DND-41 (cell line): Measurements from ENCODE around the gene OR5AU1.

Experiments used
- ATAC-seq: fragments of 200-7000 bp; cut with Tn5 transposase; 3 replicates; pipeline ENCODE4 v1.9.1; 2021; ENCODE audit warnings: low read depth; ENCODE audit not compliant: insufficient read depth
- DNase-seq: peaks from one replicate; pipeline ENCODE4 v3.0.0-alpha.2; 2020
- H2AFZ ChIP-seq: 2 replicates; pipeline ENCODE4 v1.6.0; 2012; ENCODE audit warnings: low read depth, low read length
- H3K27ac ChIP-seq: 2 replicates; pipeline ENCODE4 v1.5.1; 2012; ENCODE audit warnings: low read length, inconsistent platforms
- H3K27me3 ChIP-seq: fragments of 200-600 bp; sonication (generic); 2 replicates; pipeline ENCODE4 v1.6.0; 2012; ENCODE audit warnings: low read length, mild to moderate bottlenecking, inconsistent platforms; ENCODE audit not compliant: insufficient read depth, poor library complexity
- H3K36me3 ChIP-seq: 2 replicates; pipeline ENCODE4 v1.5.1; 2012; ENCODE audit warnings: low read length, inconsistent platforms; ENCODE audit not compliant: insufficient read depth
- H3K4me1 ChIP-seq: 2 replicates; pipeline ENCODE4 v1.5.1; 2012; ENCODE audit warnings: mild to moderate bottlenecking, low read length; ENCODE audit not compliant: insufficient read depth
- H3K4me2 ChIP-seq: 2 replicates; pipeline ENCODE4 v1.6.0; 2012; ENCODE audit warnings: mild to moderate bottlenecking, moderate library complexity, low read length, inconsistent platforms; ENCODE audit not compliant: insufficient read depth
- H3K4me3 ChIP-seq, 2 experiments: fragments of 200-600 bp in 1 of 2; shearing (Covaris generic) in 1 of 2; 2 replicates each; pipeline ENCODE4 v1.5.1; 2012 to 2016; ENCODE audit warnings: inconsistent platforms in 2 of 2, low read length in 2 of 2, mild to moderate bottlenecking in 2 of 2, low read depth in 1 of 2, moderate library complexity in 1 of 2
- H3K79me2 ChIP-seq: 2 replicates; pipeline ENCODE4 v1.6.0; 2012; ENCODE audit warnings: low read length, inconsistent platforms; ENCODE audit not compliant: insufficient read depth
- H3K9ac ChIP-seq: 2 replicates; pipeline ENCODE4 v1.6.0; 2012; ENCODE audit warnings: low read depth, mild to moderate bottlenecking, inconsistent platforms, low read length, moderate library complexity
- H3K9me3 ChIP-seq: 2 replicates; pipeline ENCODE4 v1.5.1; 2012; ENCODE audit warnings: low read length, moderate library complexity, mild to moderate bottlenecking, inconsistent platforms; ENCODE audit not compliant: insufficient read depth, severe bottlenecking
- H4K20me1 ChIP-seq: 2 replicates; pipeline ENCODE4 v1.6.0; 2012; ENCODE audit warnings: low read length; ENCODE audit not compliant: insufficient read depth
- CTCF ChIP-seq: IDR thresholded peaks from 2 replicates; pipeline ENCODE4 v1.5.1; 2012; ENCODE audit warnings: borderline replicate concordance, low read length, moderate library complexity, mild to moderate bottlenecking; ENCODE audit not compliant: poor library complexity, severe bottlenecking; ENCODE audit errors: extremely low read depth
- EZH2 ChIP-seq: IDR thresholded peaks from 3 replicates; pipeline ENCODE4 v1.6.1; 2012; ENCODE audit warnings: borderline replicate concordance, low read depth, mild to moderate bottlenecking, moderate library complexity, low read length, inconsistent platforms; ENCODE audit not compliant: severe bottlenecking

OR5AU1 gene

DNA sequence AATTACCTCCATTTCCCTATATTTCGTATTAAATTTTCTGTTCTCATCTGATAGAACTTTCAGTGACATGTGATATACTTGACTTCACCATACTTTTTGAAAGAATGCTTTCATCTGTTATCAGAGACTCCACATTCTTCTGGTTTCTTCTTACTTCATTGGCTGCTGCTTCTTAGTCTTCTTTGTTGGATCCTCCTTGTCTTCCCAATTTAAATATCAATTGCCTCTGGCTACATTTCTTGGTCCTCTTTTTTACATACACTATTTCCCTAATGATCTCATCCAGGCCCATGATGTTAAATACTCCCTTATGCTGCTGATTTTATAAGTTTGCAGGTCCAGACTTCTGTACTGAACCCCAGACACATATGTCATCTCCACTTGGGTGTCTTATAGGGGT, 22.0 kb downstream of the OR5AU1 start:
- no peaks in the 10 kb centered on the region for H3K4me1 ChIP-seq
- H3K4me2 ChIP-seq = no peak overlapping the region
- no peak overlapping the region for H3K4me3 ChIP-seq
- H3K36me3 ChIP-seq = no peaks in the 10 kb centered on the region
- no peak overlapping the region for H2AFZ ChIP-seq
- TF ChIP-seq EZH2 (no peak), CTCF (no peak)
- H4K20me1 ChIP-seq = no peaks in the 10 kb centered on the region
- no peak for DNase-seq
- no peaks in the 10 kb centered on the region for H3K9me3 ChIP-seq
- no peak overlapping the region for H3K9ac ChIP-seq
- no peaks in the 10 kb centered on the region for H3K79me2 ChIP-seq
- no peaks in the 10 kb centered on the region for H3K27me3 ChIP-seq
- no peak for ATAC-seq
- H3K27ac ChIP-seq = no peak overlapping the region

- H4K20me1 ChIP-seq = no peaks in the 10 kb centered on the region
- H3K4me2 ChIP-seq = no peak overlapping the region
- no peak overlapping the region for H3K9ac ChIP-seq
- no peaks in the 10 kb centered on the region for H3K9me3 ChIP-seq
- ATAC-seq = no peak
- H3K27me3 ChIP-seq = peaks cover 21% of the 10 kb centered on the region
- H3K79me2 ChIP-seq = no peaks in the 10 kb centered on the region
- H3K4me1 ChIP-seq = no peaks in the 10 kb centered on the region
- no peak overlapping the region for H2AFZ ChIP-seq
- no peak overlapping the region for H3K27ac ChIP-seq
- no peak overlapping the region for H3K4me3 ChIP-seq
- no peak for DNase-seq
- no peak for TF ChIP-seq EZH2
- no peak for TF ChIP-seq CTCF
- no peaks in the 10 kb centered on the region for H3K36me3 ChIP-seq
Observed at GRCh38 chr14:21123429-21123828, 32.4 kb downstream of the OR5AU1 start.

GRCh38 chr14:21121122-21121521, 34.7 kb downstream of the OR5AU1 start:
- Histone ChIP-seq H4K20me1 (no peaks in the 10 kb centered on the region), H3K79me2 (no peaks in the 10 kb centered on the region), H3K27me3 (peaks cover 14% of the 10 kb centered on the region), H3K27ac (no peak overlapping the region), H3K4me1 (no peaks in the 10 kb centered on the region), H3K9me3 (no peaks in the 10 kb centered on the region), H3K4me2 (no peak overlapping the region), H3K36me3 (no peaks in the 10 kb centered on the region), H3K4me3 (no peak overlapping the region), H3K9ac (no peak overlapping the region), H2AFZ (no peak overlapping the region)
- TF ChIP-seq CTCF (no peak), EZH2 (no peak)
- DNase-seq (no peak), ATAC-seq (no peak)

GRCh38 chr14:21120686-21121085, 35.2 kb downstream of the OR5AU1 start:
- no peaks in the 10 kb centered on the region for H4K20me1 ChIP-seq
- no peaks in the 10 kb centered on the region for H3K9me3 ChIP-seq
- H3K4me2 ChIP-seq = no peak overlapping the region
- TF ChIP-seq EZH2 = no peak
- no peak for TF ChIP-seq CTCF
- no peak overlapping the region for H3K27ac ChIP-seq
- peaks cover 10% of the 10 kb centered on the region for H3K27me3 ChIP-seq
- H3K9ac ChIP-seq = no peak overlapping the region
- DNase-seq = no peak
- no peak for ATAC-seq
- no peaks in the 10 kb centered on the region for H3K79me2 ChIP-seq
- no peak overlapping the region for H3K4me3 ChIP-seq
- H3K4me1 ChIP-seq = no peaks in the 10 kb centered on the region
- H3K36me3 ChIP-seq = no peaks in the 10 kb centered on the region
- H2AFZ ChIP-seq = no peak overlapping the region
